Vagina (tissue), 2 donors: Measurements from ENCODE around the gene ZNF423.

Experiments used
- CTCF ChIP-seq, 3 experiments: fragments of 450-650 bp in 2 of 3; fragments of 200-600 bp in 1 of 3; sonication (generic) in 1 of 3; IDR thresholded peaks; one replicate each; pipeline ENCODE4 v1.5.1; 2017 to 2019; ENCODE audit warnings: antibody characterized with exemption in 3 of 3, mild to moderate bottlenecking in 2 of 3, moderate library complexity in 2 of 3
- POLR2A ChIP-seq, 2 donors: fragments of 450-650 bp; IDR thresholded peaks; one replicate each; pipeline ENCODE4 v1.6.1; 2017; ENCODE audit warnings: antibody characterized with exemption in 2 of 2, mild to moderate bottlenecking in 2 of 2, moderate library complexity in 2 of 2

- TF ChIP-seq CTCF (IDR thresholded peaks at IDR 0.05) (no peak), POLR2A (IDR thresholded peaks at IDR 0.05) (no peak)
Observed at GRCh38 chr16:49743203-49743464, 112.8 kb downstream of the ZNF423 start.
